ENCODE measurements around the gene FBXL17.
"Not testable (repeated sequence)": the region's sequence is repeated elsewhere in the genome, so short reads cannot be mapped to it uniquely, and the experiment has no call there.

FBXL17 gene

DNA sequence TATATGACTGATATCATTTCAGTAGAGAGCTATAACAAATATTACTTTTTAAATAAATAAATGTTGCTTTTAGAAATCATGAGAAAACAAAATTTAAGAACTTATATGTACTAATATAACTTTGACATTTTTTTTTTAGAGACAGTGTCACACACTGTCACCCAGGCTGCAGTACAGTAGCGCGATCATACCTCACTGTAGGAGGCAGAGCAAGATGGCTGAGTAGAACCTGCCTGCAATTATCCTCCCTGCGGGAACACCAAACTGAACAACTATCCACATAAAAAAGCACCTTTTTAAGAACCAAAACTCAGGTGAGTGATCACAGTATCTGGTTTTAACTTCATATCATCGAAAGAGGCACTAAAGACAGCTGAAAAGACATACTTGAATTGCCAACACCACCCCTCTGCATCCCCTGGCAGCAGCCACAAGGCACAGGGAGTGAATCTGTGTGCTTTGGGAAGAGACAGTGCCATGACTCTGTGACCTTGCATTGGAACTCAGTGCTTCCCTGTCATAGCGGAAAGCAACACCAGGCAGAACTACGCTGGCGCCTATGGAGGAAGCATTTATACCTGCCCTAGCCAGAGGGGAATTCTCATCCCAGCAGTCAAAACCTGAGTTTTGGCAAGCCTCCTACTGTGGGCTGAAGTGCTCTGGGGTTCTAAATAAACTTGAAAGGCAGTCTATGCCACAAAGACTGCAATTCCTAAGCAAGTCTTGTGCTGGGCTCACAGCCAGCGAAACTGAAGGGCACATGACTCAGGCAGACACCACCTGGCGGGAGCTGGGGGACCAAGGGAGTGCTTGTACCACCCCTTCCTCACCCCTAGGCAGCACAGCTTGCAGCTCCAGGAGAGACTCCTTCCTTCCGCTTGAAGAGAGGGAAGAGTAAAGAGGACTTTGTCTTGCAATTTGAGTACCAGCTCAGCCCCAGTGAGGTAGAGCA lies 142.7 kb downstream of the FBXL17 start:
- no peak for DNase-seq

DNA sequence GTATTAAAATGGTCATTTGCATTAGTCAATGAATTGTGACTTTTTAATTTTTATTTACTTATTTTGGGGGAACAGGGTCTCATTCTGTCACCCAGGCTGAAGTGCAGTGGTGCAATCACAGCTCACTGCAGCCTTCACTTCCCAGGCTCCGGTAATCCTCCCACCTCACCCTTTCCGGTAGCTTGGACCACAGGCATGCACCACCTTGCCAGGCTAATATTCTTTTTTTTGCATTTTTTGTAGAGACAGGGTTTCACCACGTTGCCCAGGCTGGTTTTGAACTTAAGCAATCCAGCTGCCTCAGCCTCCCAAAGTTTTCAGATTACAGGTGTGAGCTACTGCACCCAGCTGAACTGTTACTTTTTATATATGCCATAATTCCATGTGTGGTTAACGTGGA lies 143.4 kb downstream of the FBXL17 start:
- no peak for DNase-seq

DNA sequence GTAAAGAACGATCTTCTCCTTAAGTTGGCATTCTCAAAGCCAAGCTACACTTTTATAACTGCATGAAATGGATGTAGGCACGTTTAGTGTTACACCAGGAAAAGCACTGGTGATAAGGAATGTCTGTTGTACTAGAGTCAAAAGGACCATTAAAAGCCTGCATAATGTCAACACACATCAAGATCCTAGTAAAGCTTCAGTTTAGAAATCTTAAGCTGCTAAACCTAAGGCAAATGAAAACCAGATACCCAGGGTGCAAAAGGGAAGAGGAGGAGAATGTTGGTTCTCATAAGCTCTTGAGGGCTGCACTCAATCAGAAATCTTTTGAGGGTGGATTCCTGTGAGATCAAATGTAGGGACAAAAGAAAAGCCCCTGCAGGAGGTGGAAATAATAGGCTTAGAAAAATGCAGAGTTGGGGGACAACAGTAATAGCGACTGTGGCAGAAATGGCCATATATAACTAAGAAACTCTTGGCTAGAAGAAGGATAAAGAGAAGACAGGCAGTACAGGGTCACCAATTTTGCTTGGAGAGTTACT lies 148.2 kb downstream of the FBXL17 start:
- no peak for DNase-seq

DNA sequence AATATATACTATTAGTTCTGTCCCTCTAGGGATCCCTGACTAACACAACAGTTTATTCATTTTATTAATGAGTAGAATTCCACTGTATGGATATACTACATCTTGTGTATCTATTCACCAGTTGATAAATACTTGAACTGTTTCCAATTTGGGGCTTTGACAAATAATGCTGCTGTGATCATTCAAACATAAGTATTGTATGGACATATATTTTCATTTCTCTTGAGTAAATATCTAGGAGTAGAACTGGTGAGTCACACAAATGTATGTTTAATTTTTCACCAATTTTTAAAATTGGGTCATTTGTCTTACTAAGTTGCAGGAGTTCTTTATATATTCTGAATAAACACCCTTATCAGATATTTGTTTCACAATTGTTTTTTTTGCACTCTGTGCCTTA lies 149.1 kb downstream of the FBXL17 start:
- DNase-seq = no peak

DNA sequence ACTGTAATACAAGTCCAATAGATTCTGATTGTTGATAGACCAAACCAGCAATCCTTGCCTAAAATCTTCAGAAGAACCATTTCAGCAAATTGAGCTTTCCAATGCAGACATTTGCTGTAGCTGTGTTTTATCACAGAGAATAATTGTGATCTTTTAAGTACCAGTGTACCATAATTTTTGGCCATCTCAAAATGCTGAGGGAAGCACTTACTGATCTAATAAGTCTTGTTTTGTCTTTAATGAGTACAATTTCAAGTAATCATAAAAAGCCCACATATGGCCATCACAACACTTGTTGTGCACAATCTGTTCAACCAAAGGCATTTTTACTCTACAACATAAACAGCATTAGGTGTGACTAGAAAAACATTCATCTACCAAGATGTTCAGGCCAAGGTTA lies 159.9 kb downstream of the FBXL17 start:
- DNase-seq = no peak

DNA sequence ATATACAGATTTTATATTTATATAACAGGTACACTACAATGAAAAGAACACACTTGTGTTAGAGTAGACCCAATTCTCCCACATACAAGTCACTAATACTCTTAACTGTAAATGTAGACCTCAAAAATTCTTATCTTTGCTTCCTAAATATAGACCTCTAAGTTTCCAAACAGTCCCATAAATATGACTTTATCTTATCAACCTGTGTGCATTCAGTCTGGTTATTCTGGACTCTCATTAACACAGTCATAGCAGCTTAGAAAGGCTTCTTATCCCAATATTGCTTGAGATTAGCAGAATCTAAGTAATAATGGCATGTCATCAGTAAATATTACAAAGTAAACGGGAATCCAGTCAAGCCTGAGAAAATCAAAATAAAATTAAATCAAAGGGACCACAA lies 161.1 kb downstream of the FBXL17 start:
- no peak for DNase-seq

DNA sequence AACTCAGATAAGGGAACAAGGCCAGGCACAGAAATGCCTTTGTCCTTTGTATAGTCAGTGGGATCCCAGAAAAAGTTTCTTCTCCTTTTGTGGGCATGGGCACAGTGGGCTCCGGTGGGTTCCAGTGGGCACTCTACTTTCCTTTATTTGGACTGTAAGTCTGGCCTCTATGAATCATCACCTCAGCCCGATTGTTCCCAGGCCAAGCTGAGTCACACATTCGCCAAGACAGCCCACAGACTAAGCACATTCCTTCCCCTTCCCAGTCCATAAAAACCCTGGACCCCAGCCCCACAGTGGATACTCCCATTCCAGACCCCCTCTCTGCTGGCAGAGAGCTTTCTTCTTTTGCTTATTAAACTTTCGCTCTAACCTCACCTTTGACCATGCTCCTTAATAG lies 165.0 kb downstream of the FBXL17 start:
- DNase-seq = no peak

DNA sequence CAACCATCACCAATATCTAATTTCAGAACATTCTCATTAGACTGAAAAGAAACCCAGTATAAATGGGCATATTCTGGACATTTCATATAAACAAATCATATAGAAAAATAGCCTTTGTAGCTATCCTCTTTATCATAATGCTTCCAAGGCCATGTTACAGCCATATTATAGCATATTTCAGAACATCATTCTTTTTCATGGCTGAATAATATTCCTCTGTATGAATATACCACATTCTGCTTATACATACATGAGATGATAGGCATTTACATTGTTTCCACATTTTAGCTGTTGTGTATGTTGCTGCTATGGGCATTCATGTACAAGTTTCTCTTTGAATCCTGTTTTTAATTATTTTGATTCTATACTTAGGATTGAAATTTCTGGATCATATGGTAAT lies 167.0 kb downstream of the FBXL17 start:
- DNase-seq = no peak

DNA sequence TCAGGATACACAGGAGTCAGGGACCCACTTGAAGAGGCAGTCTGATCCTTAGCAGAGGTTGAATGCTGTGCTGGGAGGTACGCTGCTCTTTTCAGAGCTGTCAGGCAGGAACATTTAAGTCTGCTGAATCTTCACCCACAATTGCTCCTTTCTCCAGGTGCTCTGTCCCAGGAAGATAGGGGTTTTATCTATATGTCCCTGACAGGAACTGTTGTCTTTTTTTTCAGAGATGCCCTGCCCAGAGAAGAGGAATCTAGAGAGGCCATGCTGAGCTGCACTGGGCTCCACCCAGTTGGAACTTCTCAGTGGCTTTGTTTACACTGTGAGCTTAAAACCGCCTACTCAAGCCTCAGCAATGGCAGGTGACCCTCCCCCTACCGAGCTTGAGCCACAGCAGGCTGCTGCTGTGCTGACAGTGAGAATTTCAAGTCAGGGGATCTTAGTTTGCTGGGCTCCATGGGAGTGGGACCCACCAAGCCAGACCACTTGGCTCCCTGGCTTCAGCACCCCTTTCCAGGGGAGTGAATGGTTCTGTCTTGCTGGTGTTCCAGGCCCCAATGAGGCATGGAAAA lies 169.0 kb downstream of the FBXL17 start:
- DNase-seq = no peak

DNA sequence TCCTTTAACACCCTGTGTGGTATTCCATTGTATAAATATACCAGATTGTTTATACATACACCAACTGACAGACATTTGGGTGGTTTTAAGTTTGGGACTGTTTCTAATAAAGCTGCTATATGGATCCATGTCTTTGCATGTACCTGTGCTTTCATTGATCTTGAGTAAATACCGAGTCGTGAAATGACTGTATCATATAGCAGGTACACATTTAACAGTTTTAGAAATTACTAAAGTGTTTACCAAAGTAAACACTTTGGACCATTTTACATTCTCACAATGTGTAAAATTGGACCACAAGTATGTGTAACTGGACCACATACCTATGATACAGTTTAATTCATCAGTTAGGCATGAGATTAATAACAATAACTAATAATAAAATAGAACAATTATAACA lies 175.2 kb downstream of the FBXL17 start:
- DNase-seq = no peak

DNA sequence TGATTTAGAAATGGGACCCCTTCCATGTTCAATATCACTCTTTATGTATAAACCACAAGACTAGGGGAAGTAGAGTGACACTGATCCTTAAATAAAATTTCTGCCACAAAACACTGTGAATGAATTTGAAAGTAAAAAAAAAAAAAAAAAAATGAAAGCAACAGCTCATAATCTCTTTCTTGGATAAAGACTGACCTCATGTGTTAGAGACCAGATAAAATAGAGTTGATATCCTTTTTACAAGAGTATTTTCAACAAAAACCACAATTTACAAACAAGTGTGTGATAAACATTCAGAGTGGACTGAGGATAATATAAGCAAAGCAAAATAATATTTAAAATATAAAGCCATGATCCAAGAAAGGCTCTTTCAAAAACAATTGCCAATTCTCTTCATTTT lies 180.2 kb downstream of the FBXL17 start:
- no peak for DNase-seq

DNA sequence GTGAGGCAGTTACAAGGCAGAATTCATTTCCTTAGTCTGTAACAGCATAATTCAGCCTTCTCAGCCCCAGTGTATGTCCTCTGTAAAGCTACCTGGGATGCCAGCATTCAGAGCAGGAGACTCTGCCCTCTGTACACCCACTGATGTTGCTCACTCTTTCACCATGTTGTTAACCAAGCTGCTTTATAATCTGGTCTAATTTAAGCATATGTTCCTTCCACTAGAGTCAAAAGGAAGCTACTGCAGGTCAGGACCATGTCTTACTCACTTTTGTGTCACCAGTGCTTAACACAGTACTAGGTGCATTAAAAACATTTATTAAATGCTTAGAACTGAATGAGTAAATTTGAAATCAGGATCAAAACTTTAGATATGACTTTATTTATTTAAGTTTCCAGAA lies 185.6 kb downstream of the FBXL17 start:
- no peak for DNase-seq

DNA sequence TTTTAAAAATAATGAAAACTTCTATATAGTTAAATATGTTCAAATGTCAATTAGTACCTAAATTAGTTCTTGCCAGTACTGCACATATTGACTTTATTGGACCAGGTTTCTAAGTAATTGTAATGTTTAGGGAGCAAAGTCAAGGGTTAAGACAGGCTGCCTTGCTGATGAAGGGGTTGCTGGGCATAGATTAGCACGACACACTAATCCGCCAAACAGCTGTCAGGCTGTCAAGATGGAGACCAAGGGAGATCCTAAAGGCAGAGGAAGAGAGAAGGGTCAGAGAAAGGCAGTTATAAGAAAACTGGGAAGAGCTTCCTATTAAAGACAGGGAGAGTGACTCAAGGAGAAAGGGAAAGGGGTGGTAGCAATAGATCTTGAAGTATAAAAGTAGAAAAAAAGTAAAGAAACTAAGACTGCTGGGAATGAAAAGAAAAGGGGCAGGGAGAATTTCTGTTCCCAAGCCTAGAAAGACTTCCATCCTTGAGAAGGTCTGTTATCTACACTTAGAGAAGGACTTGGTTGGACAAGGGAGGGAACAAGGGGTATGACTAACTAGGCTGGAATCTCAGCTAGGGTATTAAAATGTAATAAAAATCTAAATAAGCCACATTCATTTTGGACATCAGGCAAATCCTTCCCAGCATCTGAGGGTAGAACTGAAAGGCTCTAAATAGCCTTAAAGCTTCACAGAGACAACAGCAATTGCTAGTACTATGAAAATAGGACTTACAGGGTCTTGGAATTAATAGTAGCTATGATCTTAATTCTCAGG lies 188.7 kb downstream of the FBXL17 start:
- no peak for DNase-seq

DNA sequence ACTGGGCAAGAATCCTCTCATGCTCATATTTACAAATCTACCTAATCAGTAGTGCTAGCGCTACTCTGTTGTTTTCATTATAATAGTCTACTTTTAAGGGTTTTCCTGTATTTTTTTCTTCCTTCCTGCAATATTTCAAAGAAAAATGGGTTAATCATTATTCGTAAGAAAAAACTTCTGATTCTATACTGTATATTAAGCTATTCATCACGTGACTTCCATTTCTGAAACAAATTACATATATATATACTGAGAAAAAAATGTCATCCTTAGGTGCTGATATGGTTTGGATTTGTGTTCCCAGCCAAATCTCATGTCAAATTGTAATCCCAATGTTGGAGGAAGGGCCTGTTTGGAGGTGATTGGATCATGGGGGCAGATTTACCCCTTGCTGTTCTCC lies 197.0 kb downstream of the FBXL17 start:
- no peak for DNase-seq

DNA sequence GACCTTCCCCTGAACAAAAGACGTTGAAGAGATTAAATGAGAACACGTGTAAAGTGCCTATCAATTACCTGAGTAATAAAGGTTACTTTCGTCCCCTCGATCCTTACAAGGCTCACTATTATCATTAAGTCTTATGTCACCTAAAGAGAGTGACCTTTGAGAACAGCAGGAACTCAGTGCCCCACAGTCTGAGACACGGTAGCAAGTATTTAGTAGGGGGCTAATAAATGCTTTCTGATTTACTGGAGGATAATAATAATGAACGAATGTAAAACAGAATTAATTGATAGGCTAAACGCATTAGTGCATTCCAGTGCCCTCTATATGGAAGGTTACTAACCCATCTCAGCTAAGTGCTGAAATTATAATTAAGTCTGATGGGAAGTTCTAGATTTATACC lies 199.9 kb downstream of the FBXL17 start:
- DNase-seq = no peak

DNA sequence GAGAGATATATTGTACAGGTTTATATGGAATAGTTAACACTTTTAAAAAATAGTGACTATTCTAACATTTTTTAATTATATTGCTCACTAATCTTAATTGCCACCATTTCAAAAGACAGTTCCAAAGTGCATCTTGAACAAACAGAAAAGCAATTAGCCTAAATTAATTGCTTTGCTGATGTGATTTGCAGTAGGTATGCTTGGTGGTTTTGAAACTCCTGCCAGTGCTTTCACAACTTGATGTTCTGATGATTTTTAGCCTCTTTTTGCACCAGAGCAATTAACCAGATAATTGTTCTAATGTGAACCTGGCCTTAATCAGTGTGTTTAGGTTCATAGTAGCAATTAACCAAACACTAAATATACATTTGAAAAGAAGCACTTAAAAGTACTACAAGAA lies 207.6 kb downstream of the FBXL17 start:
- DNase-seq = no peak

DNA sequence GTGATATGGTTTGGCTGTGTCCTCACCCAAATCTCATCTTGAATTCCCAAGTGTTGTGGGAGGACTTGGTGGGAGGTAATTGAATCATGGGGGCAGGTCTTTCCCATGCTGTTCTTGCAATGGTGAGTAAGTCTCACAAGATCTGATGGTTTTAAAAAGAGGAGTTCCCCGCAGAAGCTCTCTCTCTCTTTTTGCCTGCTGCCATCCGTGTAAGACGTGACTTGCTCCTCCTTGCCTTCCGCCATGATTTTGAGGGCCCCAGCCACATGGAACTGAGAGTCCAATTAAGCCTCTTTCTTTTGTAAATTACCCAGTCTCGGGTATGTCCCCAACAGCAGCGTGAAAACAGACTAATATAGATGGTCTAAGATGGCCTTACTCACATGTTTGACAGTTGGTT lies 210.1 kb downstream of the FBXL17 start:
- no peak for DNase-seq

DNA sequence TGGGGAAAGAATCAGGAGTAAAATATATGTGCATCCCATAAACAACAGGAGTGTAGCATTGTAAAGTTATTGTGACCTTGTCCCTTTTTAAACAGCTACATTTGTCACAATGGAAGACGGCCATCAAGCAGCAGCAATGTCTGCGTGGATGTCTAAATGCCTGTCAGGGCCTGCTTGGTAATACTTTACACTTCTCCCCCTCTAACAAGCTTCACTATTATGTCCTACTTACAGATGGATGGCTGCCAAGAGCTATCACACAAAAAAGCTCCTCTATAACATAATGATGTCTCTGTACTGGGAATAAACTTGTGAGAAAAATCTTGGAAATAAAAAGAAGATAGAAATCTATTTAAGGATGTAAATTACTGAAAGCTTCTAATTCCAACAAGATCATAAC lies 213.0 kb downstream of the FBXL17 start:
- DNase-seq = no peak

DNA sequence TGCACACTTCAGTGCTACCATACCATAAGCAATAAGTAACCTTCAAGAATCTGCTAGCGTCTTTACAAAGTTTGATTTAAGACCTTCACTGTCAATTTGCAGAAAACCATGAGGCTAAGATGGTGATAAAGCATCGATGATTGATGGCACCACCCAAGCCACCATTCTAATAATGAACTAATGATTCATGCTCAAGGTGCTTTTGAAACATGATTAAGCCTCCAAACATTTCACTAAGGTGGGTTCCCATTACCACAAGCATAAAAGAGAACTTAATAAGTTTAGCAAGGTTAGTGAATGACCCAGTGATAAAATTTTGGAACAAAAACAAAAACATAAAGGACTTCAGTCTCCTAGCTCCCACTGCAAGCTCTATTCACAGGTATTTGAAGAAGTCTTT lies 214.7 kb downstream of the FBXL17 start:
- DNase-seq = no peak

DNA sequence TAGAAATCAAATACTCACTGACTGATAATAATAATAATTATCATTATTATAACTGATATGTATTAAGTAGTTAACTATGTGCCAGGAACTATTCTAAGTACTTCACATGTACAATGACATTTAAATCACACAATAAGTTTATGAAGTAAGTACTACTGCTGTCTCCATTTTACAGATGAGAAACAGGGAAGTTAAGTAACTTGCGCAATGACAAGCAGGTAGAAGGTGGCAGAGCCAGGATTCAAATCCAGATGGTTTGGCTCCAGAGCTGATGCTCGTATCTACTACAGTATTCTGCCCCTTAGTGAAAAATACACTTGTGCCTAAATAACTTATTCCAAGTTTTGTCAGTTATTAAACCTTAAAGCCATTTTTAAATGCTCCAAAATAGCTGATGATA lies 217.3 kb downstream of the FBXL17 start:
- DNase-seq = no peak

DNA sequence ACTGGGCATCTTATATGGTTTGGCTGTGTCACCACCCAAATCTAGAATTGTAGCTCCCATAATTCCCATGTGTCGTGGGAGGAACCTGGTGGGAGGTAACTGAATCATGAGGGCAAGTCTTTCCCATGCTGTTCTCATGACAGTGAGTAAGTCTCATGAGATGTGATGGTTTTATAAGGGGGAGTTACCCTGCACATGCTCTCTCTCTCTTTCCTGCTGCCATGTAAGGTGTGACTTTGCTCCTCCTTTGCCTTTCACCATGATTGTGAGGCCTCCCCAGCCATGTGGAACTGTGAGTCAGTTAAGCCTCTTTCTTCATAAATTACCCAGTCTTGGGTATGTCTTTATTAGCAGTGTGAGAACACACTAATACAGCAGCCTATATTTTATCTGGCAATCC lies 229.0 kb downstream of the FBXL17 start:
- DNase-seq = not testable (repeated sequence)

DNA sequence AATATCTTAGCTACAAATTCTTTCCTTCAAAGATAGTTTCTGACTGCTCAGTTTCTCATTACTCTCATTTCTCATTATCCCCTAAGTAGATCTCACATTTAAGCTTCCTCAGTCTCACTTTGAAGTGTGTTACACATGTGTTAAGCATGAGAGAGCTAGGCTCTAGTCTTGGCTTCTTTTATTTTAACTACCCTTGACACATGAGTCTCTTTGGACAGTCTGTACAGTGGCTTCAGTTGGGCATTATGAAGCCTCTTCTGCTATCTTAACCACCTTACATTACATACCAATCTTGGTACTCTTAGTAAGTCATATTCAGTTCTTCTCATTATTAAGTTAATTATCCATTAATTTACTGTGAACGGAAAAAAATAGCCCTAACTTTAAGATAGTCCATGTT lies 232.5 kb downstream of the FBXL17 start:
- no peak for DNase-seq

DNA sequence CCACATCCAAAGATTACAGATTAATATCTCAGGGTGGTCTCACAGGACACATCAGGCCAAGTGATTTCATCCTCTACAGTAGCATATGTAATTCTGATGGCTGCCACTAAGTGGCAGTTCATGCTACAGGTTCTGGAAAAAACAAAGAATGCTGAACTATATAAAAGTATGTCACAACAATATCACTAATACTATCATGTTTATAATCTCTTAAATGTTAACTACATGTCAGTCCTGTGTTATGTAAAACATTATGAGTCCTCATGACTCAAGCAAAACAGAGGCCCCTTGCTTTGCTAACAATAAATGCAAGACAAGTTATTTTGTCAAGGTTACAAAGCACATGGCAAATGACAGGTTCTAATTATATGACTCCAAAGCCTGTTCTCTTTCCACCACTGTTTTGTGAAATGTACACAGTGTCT lies 233.2 kb downstream of the FBXL17 start:
- no peak for DNase-seq

DNA sequence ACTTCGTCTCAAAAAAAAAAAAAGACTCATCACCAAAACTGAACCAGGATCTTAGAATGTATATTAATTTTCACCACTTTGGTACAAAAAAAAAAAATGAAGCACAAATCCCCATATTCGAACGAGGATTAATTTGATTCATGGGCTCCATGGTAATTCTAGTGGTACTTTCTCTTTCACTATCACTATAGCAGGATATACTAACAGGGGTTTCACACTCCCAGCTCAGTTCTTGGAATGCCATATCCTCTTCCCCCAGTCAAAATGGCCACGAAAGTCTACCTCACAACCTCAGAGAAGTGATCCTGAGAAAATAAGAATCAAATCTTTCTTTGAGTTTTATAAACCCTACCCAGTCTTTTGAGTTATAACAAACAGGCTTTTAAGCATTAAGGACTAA lies 235.7 kb downstream of the FBXL17 start:
- DNase-seq = no peak
